KMS-11 (cell line): Measurements from ENCODE around the gene DIPK1A.

ENCODE experiments used
- H2AFZ ChIP-seq: fragments of 200-600 bp; sonication (generic); 2 replicates; pipeline ENCODE4 v1.6.1; 2016; ENCODE audit warnings: antibody characterized with exemption, mixed run types, low read depth
- H3K27ac ChIP-seq: fragments of 200-600 bp; sonication (generic); 2 replicates; pipeline ENCODE4 v1.6.1; 2016; ENCODE audit warnings: mild to moderate bottlenecking, mixed run types
- H3K27me3 ChIP-seq: fragments of 200-600 bp; sonication (generic); 2 replicates; pipeline ENCODE4 v1.6.1; 2017; ENCODE audit warnings: mild to moderate bottlenecking, low read depth, mixed run types, moderate library complexity; ENCODE audit not compliant: insufficient read depth
- H3K36me3 ChIP-seq: fragments of 200-600 bp; sonication (generic); 2 replicates; pipeline ENCODE4 v1.6.1; 2017; ENCODE audit warnings: mild to moderate bottlenecking, mixed run types; ENCODE audit not compliant: insufficient read depth
- H3K4me1 ChIP-seq: fragments of 200-600 bp; sonication (generic); 2 replicates; pipeline ENCODE4 v1.6.1; 2016; ENCODE audit warnings: mild to moderate bottlenecking, low read depth, mixed run types; ENCODE audit not compliant: poor library complexity, severe bottlenecking
- H3K4me2 ChIP-seq: fragments of 200-600 bp; sonication (generic); 2 replicates; pipeline ENCODE4 v1.7.0; 2016; ENCODE audit warnings: mild to moderate bottlenecking, mixed run types
- H3K4me3 ChIP-seq: fragments of 200-600 bp; sonication (generic); IDR thresholded peaks from 2 replicates; pipeline ENCODE4 v1.6.1; 2017; ENCODE audit warnings: low read depth, low read length, mixed read lengths; ENCODE audit not compliant: insufficient read depth
- H3K79me2 ChIP-seq: fragments of 200-600 bp; sonication (generic); 2 replicates; pipeline ENCODE4 v1.6.1; 2016; ENCODE audit warnings: low read depth, mixed run types; ENCODE audit not compliant: insufficient read depth
- H3K9ac ChIP-seq: fragments of 200-600 bp; sonication (generic); 2 replicates; pipeline ENCODE4 v1.6.1; 2016; ENCODE audit warnings: mild to moderate bottlenecking, mixed run types
- H4K20me1 ChIP-seq: fragments of 200-600 bp; sonication (generic); 2 replicates; pipeline ENCODE4 v1.6.1; 2016; ENCODE audit warnings: mild to moderate bottlenecking, mixed run types; ENCODE audit not compliant: insufficient read depth
- CTCF ChIP-seq: fragments of 200-600 bp; sonication (generic); conservative IDR thresholded peaks from 2 replicates; pipeline ENCODE4 v1.6.1; 2017; ENCODE audit warnings: low read depth, mild to moderate bottlenecking, antibody characterized with exemption, low read length, moderate library complexity, mixed read lengths

The DIPK1A gene

GRCh38 chr1:92838519-92838918 lies 122.7 kb downstream of the DIPK1A start:
- no peak overlapping the region for H3K4me2 ChIP-seq
- no peaks in the 10 kb centered on the region for H3K27me3 ChIP-seq
- no peak for TF ChIP-seq CTCF
- H3K27ac ChIP-seq: no peak overlapping the region
- peaks cover 39% of the 10 kb centered on the region; the same call in 1 of the 2 replicates for H3K36me3 ChIP-seq
- H3K9ac ChIP-seq: no peak overlapping the region
- peaks cover 43% of the 10 kb centered on the region for H3K4me1 ChIP-seq
- H3K79me2 ChIP-seq: peaks cover 68% of the 10 kb centered on the region
- H4K20me1 ChIP-seq: peaks cover 51% of the 10 kb centered on the region
- H3K4me3 ChIP-seq: no peak overlapping the region
- H2AFZ ChIP-seq: no peak overlapping the region

GRCh38 chr1:92837062-92837461 lies 124.2 kb downstream of the DIPK1A start:
- no peak overlapping the region for H3K27ac ChIP-seq
- H3K4me1 ChIP-seq: peaks cover 47% of the 10 kb centered on the region
- peaks cover 61% of the 10 kb centered on the region for H4K20me1 ChIP-seq
- H3K36me3 ChIP-seq: peaks cover 36% of the 10 kb centered on the region; the same call in 1 of the 2 replicates
- no peaks in the 10 kb centered on the region for H3K27me3 ChIP-seq
- no peak overlapping the region for H3K9ac ChIP-seq
- H2AFZ ChIP-seq: no peak overlapping the region
- H3K79me2 ChIP-seq: peaks cover 81% of the 10 kb centered on the region
- no peak overlapping the region for H3K4me2 ChIP-seq
- H3K4me3 ChIP-seq: no peak overlapping the region
- TF ChIP-seq CTCF: no peak

GRCh38 chr1:92834617-92835016 lies 126.6 kb downstream of the DIPK1A start:
- Histone ChIP-seq H3K27ac (no peak overlapping the region; the same call in 1 of the 2 replicates), H3K9ac (peak overlapping the region; percentile 12; the same call in 1 of the 2 replicates), H4K20me1 (peaks cover 51% of the 10 kb centered on the region), H3K4me1 (peaks cover 47% of the 10 kb centered on the region), H2AFZ (no peak overlapping the region), H3K27me3 (no peaks in the 10 kb centered on the region), H3K4me2 (peak overlapping the region; percentile 98), H3K79me2 (peaks cover 77% of the 10 kb centered on the region), H3K36me3 (peaks cover 29% of the 10 kb centered on the region; the same call in 1 of the 2 replicates), H3K4me3 (no peak overlapping the region)
- TF ChIP-seq CTCF: no peak

- TF ChIP-seq CTCF: no peak
- Histone ChIP-seq H3K9ac (peak overlapping the region; percentile 97; the same call in 1 of the 2 replicates), H3K27ac (peak overlapping the region; percentile 87; the same call in 1 of the 2 replicates), H3K4me1 (peaks cover 47% of the 10 kb centered on the region), H3K36me3 (peaks cover 28% of the 10 kb centered on the region; the same call in 1 of the 2 replicates), H4K20me1 (peaks cover 44% of the 10 kb centered on the region), H2AFZ (no peak overlapping the region), H3K4me2 (peak overlapping the region; percentile 98), H3K79me2 (peaks cover 70% of the 10 kb centered on the region), H3K4me3 (no peak overlapping the region), H3K27me3 (no peaks in the 10 kb centered on the region)
Observed at GRCh38 chr1:92833840-92834239, 127.4 kb downstream of the DIPK1A start.
